Kidney epithelial cell (primary cell): ENCODE measurements around the gene IL6ST. TPM values are rescaled to one million over a fixed set of nuclear protein-coding genes. Genes with fewer than 3 reads are reported as not detected.

Source experiments
- DNase-seq: peaks from one replicate; pipeline ENCODE4 v3.0.0-alpha.2; 2010; ENCODE audit warnings: low read depth
- H3K27me3 ChIP-seq: 2 replicates; pipeline ENCODE4 v1.6.0; 2011; ENCODE audit warnings: low read length; ENCODE audit not compliant: control insufficient read depth, insufficient read depth
- H3K36me3 ChIP-seq: 2 replicates; pipeline ENCODE4 v1.5.1; 2011; ENCODE audit warnings: low read length; ENCODE audit not compliant: control insufficient read depth, insufficient read depth
- H3K4me3 ChIP-seq: 2 replicates; pipeline ENCODE4 v1.5.1; 2011; ENCODE audit warnings: low read depth, mild to moderate bottlenecking, control low read depth, low read length
- total RNA-seq: library from RNA; depleted of rRNA; stranded (reverse); fragments of >200 nt; gene quantifications from 2 replicates; pipeline ENCODE4 v1.2.3, GENCODE V29; 2015
- TF ChIP-seq, protein P1 (sequence below): IDR thresholded peaks from 2 replicates; pipeline ENCODE4 v1.5.1; 2011; ENCODE audit warnings: mild to moderate bottlenecking, moderate library complexity, low read length, control low read depth, inconsistent platforms; ENCODE audit not compliant: insufficient read depth, poor library complexity, severe bottlenecking

Gene IL6ST
- total RNA-seq, 1 donor from 2014 or later = 139 TPM

DNA sequence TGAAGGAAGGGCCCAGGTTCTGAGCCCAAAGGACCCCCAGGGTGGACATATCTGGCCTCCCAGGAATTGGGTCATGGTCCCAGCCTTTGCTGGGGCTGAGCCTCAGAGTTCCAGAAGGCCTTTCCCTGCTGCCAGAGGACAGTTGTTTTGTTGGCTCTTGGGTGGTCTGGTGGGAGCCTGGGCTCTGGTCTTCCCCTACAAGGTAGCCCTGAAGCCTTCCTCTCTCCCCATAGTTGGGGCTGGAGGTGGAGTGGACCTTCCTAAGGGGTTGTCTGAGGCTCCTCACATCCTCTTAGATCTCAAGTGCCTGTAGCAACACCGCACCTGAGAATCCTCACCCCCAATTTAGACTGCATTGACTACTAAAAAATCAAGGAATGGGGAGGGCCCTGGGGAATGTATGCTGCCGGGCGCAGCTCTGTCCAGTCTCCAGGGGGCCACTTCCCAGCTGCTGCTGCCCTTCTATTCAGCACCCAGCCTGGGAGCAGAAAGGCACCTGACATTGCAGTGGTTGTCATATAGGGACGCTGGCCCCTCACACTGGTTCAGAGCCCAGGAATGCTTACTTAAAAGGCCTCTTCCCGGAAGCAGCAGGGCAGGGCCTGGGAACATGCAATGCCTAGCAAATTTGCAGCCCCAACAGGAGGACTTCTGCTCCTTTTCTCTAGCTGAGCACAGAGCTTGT lies 77.2 kb downstream of the IL6ST start:
- TF ChIP-seq, protein P1, sequence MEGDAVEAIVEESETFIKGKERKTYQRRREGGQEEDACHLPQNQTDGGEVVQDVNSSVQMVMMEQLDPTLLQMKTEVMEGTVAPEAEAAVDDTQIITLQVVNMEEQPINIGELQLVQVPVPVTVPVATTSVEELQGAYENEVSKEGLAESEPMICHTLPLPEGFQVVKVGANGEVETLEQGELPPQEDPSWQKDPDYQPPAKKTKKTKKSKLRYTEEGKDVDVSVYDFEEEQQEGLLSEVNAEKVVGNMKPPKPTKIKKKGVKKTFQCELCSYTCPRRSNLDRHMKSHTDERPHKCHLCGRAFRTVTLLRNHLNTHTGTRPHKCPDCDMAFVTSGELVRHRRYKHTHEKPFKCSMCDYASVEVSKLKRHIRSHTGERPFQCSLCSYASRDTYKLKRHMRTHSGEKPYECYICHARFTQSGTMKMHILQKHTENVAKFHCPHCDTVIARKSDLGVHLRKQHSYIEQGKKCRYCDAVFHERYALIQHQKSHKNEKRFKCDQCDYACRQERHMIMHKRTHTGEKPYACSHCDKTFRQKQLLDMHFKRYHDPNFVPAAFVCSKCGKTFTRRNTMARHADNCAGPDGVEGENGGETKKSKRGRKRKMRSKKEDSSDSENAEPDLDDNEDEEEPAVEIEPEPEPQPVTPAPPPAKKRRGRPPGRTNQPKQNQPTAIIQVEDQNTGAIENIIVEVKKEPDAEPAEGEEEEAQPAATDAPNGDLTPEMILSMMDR = no peak
- no peak for DNase-seq

DNA sequence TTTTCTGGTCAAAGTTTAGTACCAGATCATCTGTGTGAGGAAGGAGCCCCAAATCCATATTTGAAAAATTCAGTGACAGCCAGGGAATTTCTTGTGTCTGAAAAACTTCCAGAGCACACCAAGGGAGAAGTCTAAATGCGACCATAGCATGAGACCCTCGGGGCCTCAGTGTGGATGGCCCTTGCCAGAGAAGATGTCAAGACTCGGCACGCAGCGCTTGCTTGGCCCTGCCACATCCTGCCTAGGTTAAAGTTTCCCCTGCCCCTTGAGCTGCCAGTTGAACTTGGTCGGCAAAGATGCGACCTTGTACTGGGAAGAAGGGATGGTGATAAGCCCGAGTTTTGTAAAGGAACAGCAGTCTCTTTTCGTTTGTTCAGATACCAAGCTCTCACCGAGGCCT lies 77.8 kb downstream of the IL6ST start:
- Histone ChIP-seq H3K27me3 (no peaks in the 10 kb centered on the region), H3K36me3 (no peaks in the 10 kb centered on the region), H3K4me3 (no peak overlapping the region)
- TF ChIP-seq, protein P1 = no peak
- DNase-seq = no peak

More for the DNA sequence above, 77.2 kb downstream of the IL6ST start:
- H3K4me3 ChIP-seq = no peak overlapping the region
- no peaks in the 10 kb centered on the region for H3K36me3 ChIP-seq
- no peaks in the 10 kb centered on the region for H3K27me3 ChIP-seq

DNA sequence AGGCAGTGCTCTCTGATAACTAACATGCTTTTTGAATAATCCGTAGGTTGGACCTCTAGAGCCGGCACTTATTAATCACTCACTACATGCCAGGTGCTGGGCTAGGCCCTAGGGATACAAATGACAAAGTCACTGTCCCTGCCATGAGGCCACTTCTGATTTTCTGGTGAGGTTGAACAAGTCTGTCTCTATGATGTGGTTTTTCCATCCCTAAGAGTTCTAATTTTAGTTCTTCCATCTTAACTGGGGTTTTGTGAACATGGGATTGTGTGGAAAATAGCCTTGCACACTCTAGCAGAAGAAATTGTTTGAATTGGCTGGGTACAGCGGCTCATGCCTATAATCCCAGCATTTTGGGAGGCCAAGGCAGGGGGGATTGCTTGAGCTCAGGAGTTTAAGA lies 79.0 kb downstream of the IL6ST start:
- TF ChIP-seq, protein P1 = no peak
- no peak for DNase-seq
- no peak overlapping the region for H3K4me3 ChIP-seq
- H3K36me3 ChIP-seq = no peaks in the 10 kb centered on the region
- H3K27me3 ChIP-seq = no peaks in the 10 kb centered on the region

DNA sequence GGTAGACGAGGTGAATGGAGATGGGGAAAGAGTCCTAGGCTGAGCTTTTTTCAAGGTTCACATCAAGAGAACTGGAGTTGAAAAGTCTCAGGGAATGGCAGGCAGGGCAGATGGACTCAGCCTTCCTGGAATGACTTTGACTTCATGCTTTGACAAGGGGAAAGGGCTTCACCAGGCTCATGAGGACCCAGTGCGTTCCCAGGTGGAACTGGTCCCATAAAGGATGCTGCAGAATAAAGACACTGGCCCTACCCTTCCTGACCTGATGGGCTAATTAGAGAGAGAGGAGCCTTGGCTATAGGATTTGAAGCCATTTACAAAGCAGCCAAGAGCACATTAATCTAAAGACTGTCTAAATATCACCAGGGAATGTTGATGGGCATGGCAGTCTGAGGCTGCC lies 79.8 kb downstream of the IL6ST start:
- Histone ChIP-seq H3K27me3 (no peaks in the 10 kb centered on the region), H3K36me3 (no peaks in the 10 kb centered on the region), H3K4me3 (no peak overlapping the region)
- no peak for DNase-seq
- TF ChIP-seq, protein P1 = no peak

- H3K27me3 ChIP-seq = no peaks in the 10 kb centered on the region
- DNase-seq = peak; percentile 64
- no peak overlapping the region for H3K4me3 ChIP-seq
- no peaks in the 10 kb centered on the region for H3K36me3 ChIP-seq
- TF ChIP-seq, protein P1 = no peak
Measured at GRCh38 chr5:55913466-55914413, 81.0 kb downstream of the IL6ST start.
